T-helper 1 cell (primary cell): ENCODE measurements around the gene TRIP10.
A peak's percentile ranks its signal among the peaks of the same experiment; 100 is the strongest.

Experiments
- DNase-seq, 5 donors: peaks; one replicate each; pipeline ENCODE4 v3.0.0-alpha.2; 2012 to 2020

TRIP10 gene

DNA sequence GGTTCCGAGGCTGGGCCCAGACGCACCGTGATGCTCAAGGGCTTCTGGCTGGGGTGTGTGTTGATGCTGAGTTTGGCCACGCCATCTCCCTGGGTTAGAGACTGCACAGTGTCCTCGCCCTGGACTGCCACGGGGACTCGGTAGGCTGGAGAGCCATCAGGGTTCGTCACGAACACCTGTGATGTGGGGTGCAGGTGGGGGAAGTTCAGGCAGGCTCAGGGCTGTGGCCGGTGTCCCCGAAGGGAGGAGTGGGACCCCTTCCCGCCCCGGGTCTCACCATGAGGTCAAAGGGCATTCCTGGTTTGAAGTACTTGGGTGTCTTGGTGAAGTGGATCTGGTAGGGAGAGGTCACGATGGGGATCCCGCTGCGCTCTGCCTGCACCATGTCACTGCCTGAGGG is 27.2 kb upstream of the TRIP10 start:
- no peak for DNase-seq

- DNase-seq: no peak
These were observed 26.5 kb upstream of the TRIP10 start for GRCh38 chr19:6712692-6713670.

DNA sequence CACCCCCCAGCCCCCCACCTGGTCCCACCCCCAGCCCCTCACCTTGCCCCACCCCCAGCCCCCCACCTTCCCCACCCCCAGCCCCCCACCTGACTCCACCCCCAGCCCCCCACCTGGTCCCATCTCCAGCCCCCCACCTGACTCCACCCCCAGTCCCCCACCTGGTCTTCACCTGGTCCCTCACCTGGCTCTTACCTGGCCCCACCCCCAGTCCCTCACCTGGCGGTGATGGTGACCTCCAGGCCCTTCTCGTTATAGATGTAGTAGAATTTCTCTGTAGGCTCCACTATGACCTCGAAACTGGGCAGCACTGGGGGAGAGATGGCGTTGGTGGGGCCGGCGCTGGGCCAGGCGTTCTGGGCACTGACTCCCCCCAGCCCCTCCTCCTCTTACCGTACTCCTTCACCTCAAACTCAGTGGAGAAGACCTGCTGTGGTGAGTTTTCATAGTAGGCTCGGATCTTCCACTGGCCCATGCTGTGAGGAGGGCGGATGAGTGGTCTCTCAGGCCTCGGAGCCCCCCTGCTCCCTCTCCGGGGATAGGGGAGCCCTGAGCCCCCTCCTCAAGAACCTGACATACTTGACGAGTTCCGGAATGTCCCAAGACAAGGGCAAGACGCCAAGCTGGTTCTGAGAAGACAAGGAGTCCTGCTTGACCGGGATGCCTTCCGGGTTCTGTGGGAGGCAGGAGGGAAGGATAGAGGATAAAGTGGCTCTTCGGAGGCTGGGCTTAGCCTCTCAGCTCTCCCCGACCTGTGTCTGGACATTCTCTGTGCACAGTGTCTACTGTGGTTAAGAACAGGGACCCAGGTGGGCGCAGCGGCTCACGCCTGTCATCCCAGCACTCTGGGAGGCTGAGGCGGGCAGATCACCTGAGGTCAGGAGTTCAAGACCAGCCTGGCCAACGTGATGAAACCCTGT is 25.4 kb upstream of the TRIP10 start:
- no peak for DNase-seq

DNA sequence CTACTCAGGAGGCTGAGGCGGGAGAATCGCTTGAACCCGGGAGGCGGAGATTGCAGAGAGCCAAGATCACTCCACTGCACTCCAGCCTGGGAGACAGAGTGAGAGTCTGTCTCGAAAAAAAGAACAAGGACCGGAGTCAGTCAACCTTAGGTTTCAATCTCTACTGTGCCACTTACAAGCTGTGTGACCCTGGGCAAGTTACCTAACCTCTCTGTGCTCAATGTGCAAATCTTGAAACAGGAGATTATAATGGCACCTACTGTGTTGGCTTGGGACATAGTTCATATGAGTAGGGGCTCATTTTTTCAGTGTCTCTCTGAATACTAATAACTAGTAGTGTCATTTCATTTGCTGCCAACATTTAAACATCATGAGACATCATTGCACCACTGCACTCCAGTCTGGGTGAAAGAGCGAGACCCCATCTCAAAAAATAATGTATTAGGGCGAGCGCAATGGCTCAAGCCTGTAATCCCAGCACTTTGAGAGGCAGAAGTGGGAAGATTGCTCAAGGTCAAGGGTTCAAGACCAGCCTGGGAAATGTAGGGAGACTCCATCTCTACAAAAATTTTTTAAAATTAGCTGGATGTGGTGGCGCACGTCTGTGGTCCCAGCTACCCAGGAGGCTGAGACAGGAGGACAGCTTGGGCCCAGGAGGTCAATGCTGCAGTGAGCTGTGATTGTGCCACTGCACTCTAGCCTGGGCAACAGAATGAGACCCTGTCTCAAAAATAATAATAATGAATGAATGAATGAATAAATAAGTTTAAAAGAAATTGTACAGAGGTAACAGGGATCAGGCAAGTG is 24.5 kb upstream of the TRIP10 start:
- no peak for DNase-seq

GRCh38 chr19:6716610-6716970 is 22.9 kb upstream of the TRIP10 start:
- no peak for DNase-seq

GRCh38 chr19:6717036-6717435 is 22.4 kb upstream of the TRIP10 start:
- DNase-seq: no peak

DNA sequence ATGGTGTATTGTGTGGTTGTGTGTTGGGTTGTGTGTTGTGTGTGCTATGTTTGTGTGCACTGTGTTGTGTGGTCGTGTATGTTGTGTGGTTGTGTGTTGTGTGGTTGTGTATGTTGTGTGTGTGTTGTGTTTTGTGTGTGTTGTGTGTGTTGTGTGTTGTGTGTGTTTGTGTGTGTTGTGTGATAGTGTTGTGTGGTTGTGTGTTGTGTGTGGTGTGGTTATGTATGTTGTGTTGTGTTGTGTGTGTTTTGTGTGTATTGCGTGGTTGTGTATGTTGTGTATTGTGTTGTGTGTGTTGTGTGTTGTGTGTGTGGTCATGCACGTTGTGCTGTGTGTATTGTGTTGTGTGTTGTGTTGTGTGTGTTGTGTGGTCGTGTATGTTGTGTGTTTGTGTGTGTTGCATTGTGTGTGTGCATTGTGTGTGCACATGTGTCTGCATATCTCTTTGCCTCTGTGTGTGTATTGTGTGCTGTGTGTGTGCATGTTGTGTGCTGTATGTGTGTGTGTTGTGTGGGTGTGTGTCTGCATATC is 22.0 kb upstream of the TRIP10 start:
- no peak for DNase-seq

DNA sequence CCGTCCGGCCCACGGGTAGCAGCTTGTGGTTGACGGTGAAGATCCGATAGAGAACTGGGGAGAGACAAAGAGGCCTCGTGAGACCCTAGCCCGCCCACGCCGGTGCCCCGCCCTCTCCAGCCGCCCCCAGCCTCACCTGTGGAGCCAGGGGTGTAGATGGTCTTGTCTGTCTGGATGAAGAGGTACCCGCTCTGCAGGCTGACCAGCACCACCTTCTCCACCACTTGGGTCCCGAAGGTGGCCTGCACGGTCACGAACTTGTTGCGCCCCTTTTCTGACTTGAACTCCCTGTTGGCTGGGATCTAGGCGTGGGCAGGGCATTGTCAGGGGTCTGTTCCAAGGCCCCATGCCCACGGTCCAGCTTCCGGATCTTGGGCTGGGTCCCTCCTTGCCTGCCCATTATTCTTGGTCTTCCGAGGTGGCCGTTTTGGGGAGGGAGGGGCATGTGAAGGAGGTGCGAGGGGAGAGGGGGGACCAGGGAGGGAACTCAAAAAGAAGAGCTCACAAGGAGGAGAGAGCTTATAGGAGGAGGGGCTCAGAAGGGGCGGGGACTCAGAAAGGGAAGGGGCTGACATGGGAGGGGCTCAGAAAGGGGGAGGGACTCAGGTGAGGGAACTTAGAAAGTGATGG is 21.3 kb upstream of the TRIP10 start:
- no peak for DNase-seq

DNA sequence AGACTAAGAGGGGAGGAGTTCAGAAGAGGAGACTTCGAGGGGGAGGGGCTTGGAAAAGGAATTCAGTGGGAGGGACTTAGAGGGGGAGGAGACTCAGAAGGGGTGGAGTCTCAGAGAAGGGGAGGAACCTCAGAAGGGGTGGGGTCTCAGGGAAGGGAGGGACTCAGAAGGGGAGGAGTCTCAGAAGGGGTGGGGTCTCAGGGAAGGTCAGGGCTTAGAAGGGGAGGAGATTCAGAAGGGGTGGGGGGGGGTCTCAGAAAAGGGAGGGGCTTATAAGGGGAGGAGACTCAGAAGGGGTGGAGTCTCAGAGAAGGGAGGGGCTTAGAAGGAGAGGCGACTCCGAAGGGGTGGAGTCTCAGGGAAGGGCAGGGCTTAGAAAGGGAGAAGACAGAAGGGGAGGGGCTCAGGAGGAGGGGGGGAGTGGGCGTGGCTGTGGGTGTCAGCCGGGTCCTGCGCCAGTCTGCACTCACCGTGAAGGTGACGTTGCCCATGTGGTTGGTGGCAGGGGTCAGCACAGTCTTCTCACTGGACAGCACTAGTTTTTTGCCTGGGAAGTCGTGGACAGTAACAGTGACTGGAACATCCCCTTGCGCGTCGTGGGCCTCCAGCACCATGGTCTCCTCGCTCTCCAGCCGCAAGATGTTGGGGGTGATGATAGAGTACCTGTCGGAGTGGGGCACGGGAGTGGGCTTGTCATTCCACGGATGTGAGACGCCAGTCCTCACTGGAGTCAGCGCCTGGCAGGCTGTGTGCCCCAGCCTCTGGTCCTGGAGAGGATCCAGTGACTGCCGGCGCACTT is 20.5 kb upstream of the TRIP10 start:
- DNase-seq: peak in 2 of 5 donors; percentile 22 to 33

GRCh38 chr19:6719540-6719861 is 20.0 kb upstream of the TRIP10 start:
- DNase-seq: no peak

DNA sequence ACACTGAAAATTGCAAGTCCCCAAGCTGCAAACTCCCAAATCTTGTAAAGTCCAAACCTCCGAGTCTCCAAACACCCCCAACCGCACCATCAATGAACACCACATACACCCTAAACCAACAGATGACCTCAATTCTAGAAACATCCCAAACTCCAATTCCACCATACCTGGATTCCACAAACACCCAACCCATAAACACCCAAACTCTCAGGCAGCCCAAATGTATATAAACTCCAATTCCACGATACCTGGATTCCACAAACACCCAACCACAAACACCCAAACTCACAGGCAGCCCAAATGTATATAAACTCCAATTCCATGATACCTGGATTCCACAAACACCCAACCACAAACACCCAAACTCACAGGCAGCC is 19.5 kb upstream of the TRIP10 start:
- DNase-seq: no peak

DNA sequence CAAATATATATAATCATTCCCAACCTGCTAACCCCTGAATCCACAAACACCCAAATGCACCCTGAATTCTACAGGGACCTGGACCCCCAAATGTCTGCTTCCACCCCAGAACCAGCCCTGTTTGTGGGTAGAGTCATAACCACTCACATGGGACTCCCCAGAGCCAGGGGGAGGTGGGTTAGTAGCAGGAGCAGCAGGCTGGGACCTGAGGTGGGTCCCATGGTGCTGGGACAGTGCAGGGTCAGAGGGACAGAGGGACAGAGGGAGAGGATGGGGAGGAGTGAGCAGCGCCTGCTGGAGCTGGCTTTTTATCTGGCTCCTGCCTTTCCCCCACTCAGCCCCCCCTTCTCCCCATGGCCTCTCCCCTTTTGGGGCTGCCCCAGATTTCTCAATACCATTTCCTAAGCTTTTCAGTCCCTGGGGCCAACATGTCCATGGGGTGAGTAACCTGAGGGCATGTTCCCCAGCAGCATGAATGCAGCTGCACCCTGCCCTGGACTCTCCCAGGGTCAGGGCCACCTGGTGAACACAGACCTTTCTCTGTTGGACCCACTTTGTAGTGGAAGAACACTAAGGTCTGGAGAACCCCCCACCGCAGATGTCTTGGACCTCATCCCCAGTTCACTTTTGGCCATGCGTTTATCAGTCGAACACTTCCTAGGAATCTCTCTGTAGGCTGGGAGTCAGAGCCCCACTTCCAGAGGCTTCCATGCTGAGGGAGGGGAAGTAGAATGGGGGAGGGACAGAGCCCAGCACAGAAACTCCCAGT is 18.9 kb upstream of the TRIP10 start, which contains the start of gene C3:
Gene C3 (minus strand): TSS at position 282 of the 769 bp plus-strand sequence. CDS start 61 bp downstream, at position 221.
- DNase-seq: no peak

DNA sequence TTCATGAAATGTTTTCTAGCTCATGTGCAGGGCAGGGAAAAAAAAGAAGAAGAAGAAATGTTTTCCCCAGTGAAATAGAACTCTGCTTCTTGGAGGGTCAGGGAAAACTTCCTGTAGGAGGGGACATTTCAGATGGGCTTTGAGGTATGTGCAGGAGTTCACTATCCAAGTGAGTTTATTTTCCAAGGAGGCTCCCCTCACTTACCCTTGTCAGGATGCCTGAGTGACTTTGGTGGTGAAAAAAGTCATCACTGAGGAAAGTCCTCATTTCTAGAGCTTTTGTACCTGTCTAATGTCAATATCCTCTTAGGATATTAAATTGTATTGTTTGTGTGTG is 18.4 kb upstream of the TRIP10 start:
- no peak for DNase-seq

- no peak for DNase-seq
These were observed 17.7 kb upstream of the TRIP10 start for GRCh38 chr19:6721773-6722172.

DNA sequence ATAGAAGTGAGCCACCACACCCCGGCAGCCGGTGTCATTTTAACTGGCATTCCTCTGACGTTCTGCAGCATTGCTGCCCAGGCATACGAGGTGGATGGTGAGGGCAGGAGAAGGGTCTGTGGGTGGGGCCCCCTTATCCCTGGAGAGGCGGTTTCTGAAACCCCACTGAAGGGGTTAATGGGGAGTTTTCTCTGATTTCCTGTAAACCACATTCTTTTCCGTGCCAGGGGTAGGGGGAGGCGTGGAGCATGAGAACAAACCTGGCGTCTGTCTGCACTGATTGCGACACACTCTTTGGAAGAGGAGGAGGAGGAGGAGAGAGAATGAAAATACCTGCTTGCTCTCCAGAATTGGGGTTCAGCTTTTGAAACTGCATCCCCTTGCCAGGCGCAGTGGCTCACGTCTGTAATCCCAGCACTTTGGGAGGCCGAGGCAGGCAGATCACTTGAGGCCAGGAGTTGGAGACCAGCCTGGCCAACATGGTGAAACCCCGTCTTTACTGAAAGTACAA is 16.3 kb upstream of the TRIP10 start:
- no peak for DNase-seq

DNA sequence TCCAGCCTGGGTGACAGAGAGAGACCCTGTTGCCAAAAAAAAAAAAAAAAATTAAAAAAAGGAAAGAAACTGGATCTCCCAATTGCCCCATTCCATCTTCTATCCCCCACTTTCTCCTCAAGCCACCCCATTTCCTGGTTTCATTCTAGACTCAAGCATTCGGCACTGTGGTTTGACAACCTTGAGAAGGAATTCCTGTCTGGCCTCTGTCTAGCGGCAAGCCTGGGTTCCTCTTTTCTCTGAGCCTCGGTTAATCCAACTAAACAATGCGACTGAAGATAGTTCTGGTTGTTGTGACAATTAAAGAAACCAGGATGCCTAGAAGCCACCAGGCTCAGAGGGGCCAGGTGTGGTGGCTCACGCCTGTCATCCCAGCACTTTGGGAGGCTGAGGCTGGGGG is 15.7 kb upstream of the TRIP10 start:
- DNase-seq: no peak

GRCh38 chr19:6724631-6725492 is 14.6 kb upstream of the TRIP10 start:
- no peak for DNase-seq

DNA sequence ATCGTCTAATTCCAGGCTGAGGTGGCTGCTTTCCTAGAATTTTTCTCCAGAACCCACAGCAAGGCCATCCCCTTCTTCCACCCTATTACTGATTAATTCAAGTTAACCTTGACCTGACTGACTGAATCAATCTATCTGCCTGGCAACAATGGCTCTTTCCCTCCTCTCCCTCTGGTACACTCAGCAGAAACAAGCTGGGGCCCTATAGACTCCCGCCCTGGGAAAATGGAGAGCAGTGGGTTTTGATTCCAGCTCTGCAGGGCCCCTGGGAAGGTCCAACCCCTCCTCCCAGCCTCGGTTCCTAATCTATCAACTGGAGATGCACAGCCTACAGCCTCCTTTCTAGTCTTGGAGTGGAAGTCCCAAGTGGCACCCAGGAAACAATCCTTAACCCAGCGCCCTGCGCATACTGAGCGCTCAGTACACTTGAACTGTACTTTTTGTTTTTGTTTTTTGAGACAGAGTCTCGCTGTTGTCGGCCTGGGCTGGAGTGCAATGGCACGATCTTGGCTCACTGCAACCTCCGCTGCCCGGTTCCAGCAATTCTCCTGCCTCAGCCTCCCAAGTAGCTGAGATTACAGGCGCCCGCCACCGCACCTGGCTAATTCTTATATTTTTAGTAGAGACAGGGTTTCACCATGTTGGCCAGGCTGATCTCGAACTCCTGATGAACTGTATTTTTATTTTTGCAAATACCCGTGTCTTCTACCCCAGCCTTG is 13.8 kb upstream of the TRIP10 start:
- no peak for DNase-seq

GRCh38 chr19:6728346-6728745 is 11.1 kb upstream of the TRIP10 start:
- DNase-seq: no peak
